ENCODE measurements around the gene IFITM2.

The IFITM2 gene

DNA sequence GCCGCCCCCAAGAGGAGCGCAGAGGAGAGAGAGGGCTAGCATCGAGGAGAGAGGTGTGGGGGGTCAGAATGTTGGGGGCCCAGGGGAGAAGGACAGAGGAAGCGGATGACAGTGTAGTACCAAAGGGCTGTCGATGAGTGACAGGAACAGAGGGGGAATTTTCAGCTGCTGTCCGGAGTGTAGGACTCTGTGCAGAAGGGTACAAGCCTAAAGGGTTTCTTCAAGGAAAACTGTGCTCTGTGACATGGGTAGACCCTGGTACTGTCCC is 34.8 kb upstream of the IFITM2 start:
- H3K27ac ChIP-seq (ENCODE audit: low read length), result peak overlapping the region; percentile 86
- no peaks in the 10 kb centered on the region for H3K27me3 ChIP-seq (ENCODE audit: low read depth, low read length)
- H3K4me3 ChIP-seq (ENCODE audit: low read depth in 1 of 2, low read length in 2 of 2), result no peak overlapping the region
- no peaks in the 10 kb centered on the region for H3K36me3 ChIP-seq (ENCODE audit: control insufficient read depth in 1 of 2, insufficient read depth in 2 of 2, low read length in 2 of 2)
- H3K4me1 ChIP-seq (ENCODE audit: control insufficient read depth in 1 of 2, insufficient read depth in 2 of 2, low read length in 2 of 2), result peaks cover 0 to under 1% of the 10 kb centered on the region in 2 donors
- H3K9me3 ChIP-seq (ENCODE audit: control insufficient read depth in 1 of 2, low read length in 2 of 2), result peaks cover 0 to 5% of the 10 kb centered on the region in 2 donors

- Histone ChIP-seq H3K4me3 (ENCODE audit: low read depth in 1 of 2, low read length in 2 of 2) (no peak overlapping the region), H3K36me3 (ENCODE audit: control insufficient read depth in 1 of 2, insufficient read depth in 2 of 2, low read length in 2 of 2) (no peaks in the 10 kb centered on the region), H3K9me3 (ENCODE audit: control insufficient read depth in 1 of 2, low read length in 2 of 2) (peaks cover 0 to 5% of the 10 kb centered on the region in 2 donors), H3K4me1 (ENCODE audit: control insufficient read depth in 1 of 2, insufficient read depth in 2 of 2, low read length in 2 of 2) (peaks cover 0 to 27% of the 10 kb centered on the region in 2 donors), H3K27me3 (ENCODE audit: low read depth, low read length) (peaks cover 24% of the 10 kb centered on the region), H3K27ac (ENCODE audit: low read length) (no peak overlapping the region)
Measured at GRCh38 chr11:276219-276618, 31.4 kb upstream of the IFITM2 start.

GRCh38 chr11:278001-278951 is 29.3 kb upstream of the IFITM2 start, which contains the start of gene NLRP6:
Gene NLRP6 (plus strand): TSS chr11:278407. CDS start chr11:278570, 163 bp downstream.
- no peaks in the 10 kb centered on the region for H3K36me3 ChIP-seq (ENCODE audit: control insufficient read depth in 1 of 2, insufficient read depth in 2 of 2, low read length in 2 of 2)
- H3K4me1 ChIP-seq (ENCODE audit: control insufficient read depth in 1 of 2, insufficient read depth in 2 of 2, low read length in 2 of 2), result peaks cover 0 to 30% of the 10 kb centered on the region in 2 donors
- H3K27me3 ChIP-seq (ENCODE audit: low read depth, low read length), result peaks cover 43% of the 10 kb centered on the region
- H3K4me3 ChIP-seq (ENCODE audit: low read depth in 1 of 2, low read length in 2 of 2), result peak within 1 kb of the TSS; percentile 44 to 51
- peaks cover 0 to 5% of the 10 kb centered on the region in 2 donors for H3K9me3 ChIP-seq (ENCODE audit: control insufficient read depth in 1 of 2, low read length in 2 of 2)
- H3K27ac ChIP-seq (ENCODE audit: low read length), result peak within 1 kb of the TSS; percentile 80

DNA sequence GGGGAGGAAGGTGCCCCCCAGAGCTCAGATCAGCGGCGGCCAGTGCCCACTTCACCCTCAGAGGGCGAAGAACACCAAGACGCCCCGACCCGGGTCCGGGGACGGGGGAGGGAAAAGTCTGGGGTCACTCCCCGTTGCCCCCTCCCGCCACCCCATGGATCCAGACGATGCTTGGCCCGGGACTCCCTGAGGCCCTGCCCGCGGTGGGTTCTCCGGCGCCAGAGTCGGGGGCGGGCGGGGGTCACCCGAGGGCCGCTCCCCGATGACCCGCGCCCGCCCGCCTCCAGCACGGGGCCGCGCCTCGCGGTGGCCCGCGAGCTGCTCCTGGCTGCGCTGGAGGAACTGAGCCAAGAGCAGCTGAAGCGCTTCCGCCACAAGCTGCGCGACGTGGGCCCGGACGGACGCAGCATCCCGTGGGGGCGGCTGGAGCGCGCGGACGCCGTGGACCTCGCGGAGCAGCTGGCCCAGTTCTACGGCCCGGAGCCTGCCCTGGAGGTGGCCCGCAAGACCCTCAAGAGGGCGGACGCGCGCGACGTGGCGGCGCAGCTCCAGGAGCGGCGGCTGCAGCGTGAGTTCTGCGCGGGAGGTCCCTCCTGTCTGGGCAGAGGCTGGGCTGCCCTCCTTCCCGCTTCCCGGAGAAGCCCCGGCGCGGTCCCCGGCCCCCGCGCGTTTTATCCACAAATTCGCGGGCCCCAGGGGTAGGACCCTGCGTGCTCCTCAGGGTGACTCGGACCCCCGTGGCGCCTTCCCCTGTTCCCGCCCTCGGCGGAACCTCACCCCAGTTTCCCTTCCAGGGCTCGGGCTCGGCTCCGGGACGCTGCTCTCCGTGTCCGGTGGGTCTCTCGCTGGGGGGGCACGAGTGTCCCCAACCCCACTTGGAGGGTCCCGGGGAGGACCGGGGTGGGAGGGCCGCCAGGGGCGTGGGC is 28.3 kb upstream of the IFITM2 start:
- Histone ChIP-seq H3K27me3 (ENCODE audit: low read depth, low read length) (peaks cover 43% of the 10 kb centered on the region), H3K36me3 (ENCODE audit: control insufficient read depth in 1 of 2, insufficient read depth in 2 of 2, low read length in 2 of 2) (no peaks in the 10 kb centered on the region), H3K4me3 (ENCODE audit: low read depth in 1 of 2, low read length in 2 of 2) (peak overlapping the region; percentile 44 to 51), H3K9me3 (ENCODE audit: control insufficient read depth in 1 of 2, low read length in 2 of 2) (peaks cover 0 to 5% of the 10 kb centered on the region in 2 donors), H3K27ac (ENCODE audit: low read length) (peak overlapping the region; percentile 80), H3K4me1 (ENCODE audit: control insufficient read depth in 1 of 2, insufficient read depth in 2 of 2, low read length in 2 of 2) (peaks cover 0 to 30% of the 10 kb centered on the region in 2 donors)

DNA sequence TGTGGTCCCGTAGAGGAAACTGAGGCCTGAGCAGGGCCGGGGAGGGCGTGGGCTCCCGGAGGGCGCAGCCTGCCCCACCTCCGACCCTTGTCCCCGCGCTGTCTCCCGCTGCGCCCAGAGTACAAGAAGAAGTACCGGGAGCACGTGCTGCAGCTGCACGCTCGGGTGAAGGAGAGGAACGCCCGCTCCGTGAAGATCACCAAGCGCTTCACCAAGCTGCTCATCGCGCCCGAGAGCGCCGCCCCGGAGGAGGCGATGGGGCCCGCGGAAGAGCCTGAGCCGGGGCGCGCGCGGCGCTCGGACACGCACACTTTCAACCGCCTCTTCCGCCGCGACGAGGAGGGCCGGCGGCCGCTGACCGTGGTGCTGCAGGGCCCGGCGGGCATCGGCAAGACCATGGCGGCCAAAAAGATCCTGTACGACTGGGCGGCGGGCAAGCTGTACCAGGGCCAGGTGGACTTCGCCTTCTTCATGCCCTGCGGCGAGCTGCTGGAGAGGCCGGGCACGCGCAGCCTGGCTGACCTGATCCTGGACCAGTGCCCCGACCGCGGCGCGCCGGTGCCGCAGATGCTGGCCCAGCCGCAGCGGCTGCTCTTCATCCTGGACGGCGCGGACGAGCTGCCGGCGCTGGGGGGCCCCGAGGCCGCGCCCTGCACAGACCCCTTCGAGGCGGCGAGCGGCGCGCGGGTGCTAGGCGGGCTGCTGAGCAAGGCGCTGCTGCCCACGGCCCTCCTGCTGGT is 27.5 kb upstream of the IFITM2 start:
- H3K27ac ChIP-seq (ENCODE audit: low read length), result no peak overlapping the region
- peaks cover 43% of the 10 kb centered on the region for H3K27me3 ChIP-seq (ENCODE audit: low read depth, low read length)
- H3K36me3 ChIP-seq (ENCODE audit: control insufficient read depth in 1 of 2, insufficient read depth in 2 of 2, low read length in 2 of 2), result no peaks in the 10 kb centered on the region
- H3K9me3 ChIP-seq (ENCODE audit: control insufficient read depth in 1 of 2, low read length in 2 of 2), result peaks cover 0 to 5% of the 10 kb centered on the region in 2 donors
- peak overlapping the region in 1 of 2 donors; percentile 51 for H3K4me3 ChIP-seq (ENCODE audit: low read depth in 1 of 2, low read length in 2 of 2)
- H3K4me1 ChIP-seq (ENCODE audit: control insufficient read depth in 1 of 2, insufficient read depth in 2 of 2, low read length in 2 of 2), result peaks cover 0 to 30% of the 10 kb centered on the region in 2 donors

- H3K27ac ChIP-seq (ENCODE audit: low read length), result no peak overlapping the region
- peak overlapping the region; percentile 31 to 51 for H3K4me3 ChIP-seq (ENCODE audit: low read depth in 1 of 2, low read length in 2 of 2)
- H3K36me3 ChIP-seq (ENCODE audit: control insufficient read depth in 1 of 2, insufficient read depth in 2 of 2, low read length in 2 of 2), result no peaks in the 10 kb centered on the region
- peaks cover 0 to 30% of the 10 kb centered on the region in 2 donors for H3K4me1 ChIP-seq (ENCODE audit: control insufficient read depth in 1 of 2, insufficient read depth in 2 of 2, low read length in 2 of 2)
- peaks cover 0 to 5% of the 10 kb centered on the region in 2 donors for H3K9me3 ChIP-seq (ENCODE audit: control insufficient read depth in 1 of 2, low read length in 2 of 2)
- peaks cover 43% of the 10 kb centered on the region for H3K27me3 ChIP-seq (ENCODE audit: low read depth, low read length)
Measured at GRCh38 chr11:280706-281485, 26.7 kb upstream of the IFITM2 start.

- H3K36me3 ChIP-seq (ENCODE audit: control insufficient read depth in 1 of 2, insufficient read depth in 2 of 2, low read length in 2 of 2), result no peaks in the 10 kb centered on the region
- H3K9me3 ChIP-seq (ENCODE audit: control insufficient read depth in 1 of 2, low read length in 2 of 2), result no peaks in the 10 kb centered on the region
- no peak overlapping the region for H3K27ac ChIP-seq (ENCODE audit: low read length)
- peaks cover 0 to 30% of the 10 kb centered on the region in 2 donors for H3K4me1 ChIP-seq (ENCODE audit: control insufficient read depth in 1 of 2, insufficient read depth in 2 of 2, low read length in 2 of 2)
- peaks cover 43% of the 10 kb centered on the region for H3K27me3 ChIP-seq (ENCODE audit: low read depth, low read length)
- peak overlapping the region; percentile 31 to 51 for H3K4me3 ChIP-seq (ENCODE audit: low read depth in 1 of 2, low read length in 2 of 2)
Measured at GRCh38 chr11:281486-282161, 26.0 kb upstream of the IFITM2 start.

DNA sequence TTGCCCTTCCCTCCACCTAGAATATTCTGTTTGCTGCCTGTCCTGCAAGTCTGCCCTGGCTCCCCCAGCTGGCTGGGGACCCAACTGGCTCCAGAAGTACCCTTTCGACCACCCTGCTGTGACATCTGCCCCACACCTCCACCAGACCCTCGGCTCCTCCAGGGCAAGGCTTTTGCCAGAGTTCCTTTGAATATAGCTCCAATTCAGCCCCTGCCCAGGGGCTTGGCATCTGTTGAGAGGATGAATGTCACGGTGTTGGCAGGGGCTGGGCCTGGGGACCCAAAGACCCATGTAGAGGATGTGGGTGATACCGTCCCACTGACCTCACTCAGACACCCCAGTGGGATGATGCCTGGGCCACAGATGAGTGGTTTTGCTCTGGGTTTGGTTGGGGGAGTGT is 25.4 kb upstream of the IFITM2 start:
- Histone ChIP-seq H3K27ac (ENCODE audit: low read length) (no peak overlapping the region), H3K27me3 (ENCODE audit: low read depth, low read length) (peaks cover 43% of the 10 kb centered on the region), H3K4me1 (ENCODE audit: control insufficient read depth in 1 of 2, insufficient read depth in 2 of 2, low read length in 2 of 2) (peaks cover 0 to 30% of the 10 kb centered on the region in 2 donors), H3K36me3 (ENCODE audit: control insufficient read depth in 1 of 2, insufficient read depth in 2 of 2, low read length in 2 of 2) (no peaks in the 10 kb centered on the region), H3K9me3 (ENCODE audit: control insufficient read depth in 1 of 2, low read length in 2 of 2) (no peaks in the 10 kb centered on the region), H3K4me3 (ENCODE audit: low read depth in 1 of 2, low read length in 2 of 2) (peak overlapping the region in 1 of 2 donors; percentile 31)

- Histone ChIP-seq H3K27ac (ENCODE audit: low read length) (no peak overlapping the region), H3K27me3 (ENCODE audit: low read depth, low read length) (peaks cover 43% of the 10 kb centered on the region), H3K4me3 (ENCODE audit: low read depth in 1 of 2, low read length in 2 of 2) (peak overlapping the region in 1 of 2 donors; percentile 31), H3K9me3 (ENCODE audit: control insufficient read depth in 1 of 2, low read length in 2 of 2) (no peaks in the 10 kb centered on the region), H3K4me1 (ENCODE audit: control insufficient read depth in 1 of 2, insufficient read depth in 2 of 2, low read length in 2 of 2) (peaks cover 0 to 32% of the 10 kb centered on the region in 2 donors), H3K36me3 (ENCODE audit: control insufficient read depth in 1 of 2, insufficient read depth in 2 of 2, low read length in 2 of 2) (no peaks in the 10 kb centered on the region)
Measured at GRCh38 chr11:282630-283360, 24.8 kb upstream of the IFITM2 start.
